NCI-H774 (cell line): ENCODE results near the gene CLDND2.

Experiments
- DNase-seq: peaks from one replicate; lab custom pipeline; 2025; lab: John Stamatoyannopoulos, UW

The CLDND2 gene

GRCh38 chr19:51354742-51355148 lies 14.1 kb downstream of the CLDND2 start:
- no peak for DNase-seq

GRCh38 chr19:51354103-51354741 lies 14.6 kb downstream of the CLDND2 start:
- no peak for DNase-seq

DNA sequence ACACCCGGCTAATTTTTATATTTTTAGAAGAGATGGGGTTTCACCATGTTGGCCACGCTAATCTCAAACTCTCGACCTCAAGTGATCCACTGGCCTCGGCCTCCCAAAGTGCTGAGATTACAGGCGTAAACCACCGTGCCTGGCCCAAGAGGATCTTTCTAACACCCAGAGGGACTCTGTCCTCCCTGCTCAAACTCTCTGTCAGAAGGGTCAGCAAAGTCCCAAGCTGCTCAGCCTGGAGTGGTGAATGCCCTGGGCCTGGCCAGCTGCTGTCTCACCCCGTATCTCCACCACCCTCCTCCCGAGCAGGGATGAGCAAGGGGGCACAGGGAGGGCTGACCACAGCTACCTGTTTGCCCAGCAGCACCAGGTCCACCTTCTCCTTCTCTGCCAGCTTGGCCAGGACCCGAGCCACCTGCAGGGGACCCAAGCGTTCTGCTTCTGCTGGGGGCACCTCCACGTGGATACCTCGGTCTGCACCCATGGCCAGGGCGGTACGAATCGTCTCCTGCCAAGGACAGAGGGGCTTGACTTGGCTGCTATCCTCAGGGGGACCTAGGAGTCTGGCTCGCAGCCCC lies 15.9 kb downstream of the CLDND2 start:
- DNase-seq = no peak

DNA sequence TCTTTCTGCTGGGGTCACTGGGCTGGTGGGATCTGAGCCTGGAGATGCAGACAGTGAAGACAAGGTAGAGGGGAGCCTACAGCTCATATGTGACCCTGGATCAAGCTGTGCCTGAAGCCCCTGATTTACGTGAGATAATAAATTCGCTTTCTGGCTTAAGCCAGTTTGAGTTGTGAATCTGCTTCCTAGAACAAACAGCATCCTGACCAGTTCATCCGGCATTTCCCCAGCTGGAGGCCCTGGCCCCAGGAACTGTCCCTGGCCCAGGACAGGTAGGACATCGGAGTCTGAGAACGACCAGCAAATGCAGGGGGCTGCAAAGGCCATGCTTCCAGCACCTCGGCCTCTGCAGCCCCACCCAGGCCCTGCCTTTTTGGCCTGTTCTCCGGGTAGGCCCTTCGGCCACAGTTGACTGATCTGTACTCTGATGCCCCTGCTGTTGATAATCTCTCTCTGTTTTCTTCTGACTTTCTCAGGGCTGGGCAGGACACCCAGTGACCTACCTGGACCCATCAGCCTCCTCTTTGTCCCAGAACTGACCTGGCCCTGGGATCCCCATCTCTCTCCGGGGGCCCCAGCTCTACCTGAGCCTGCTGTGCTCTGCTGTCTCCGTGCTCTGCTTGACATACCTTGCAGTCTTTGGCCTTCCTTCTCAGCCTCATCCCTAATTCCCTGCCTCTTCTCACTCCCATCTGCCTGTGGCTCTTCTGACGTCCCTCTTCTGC lies 17.4 kb downstream of the CLDND2 start:
- no peak for DNase-seq

DNA sequence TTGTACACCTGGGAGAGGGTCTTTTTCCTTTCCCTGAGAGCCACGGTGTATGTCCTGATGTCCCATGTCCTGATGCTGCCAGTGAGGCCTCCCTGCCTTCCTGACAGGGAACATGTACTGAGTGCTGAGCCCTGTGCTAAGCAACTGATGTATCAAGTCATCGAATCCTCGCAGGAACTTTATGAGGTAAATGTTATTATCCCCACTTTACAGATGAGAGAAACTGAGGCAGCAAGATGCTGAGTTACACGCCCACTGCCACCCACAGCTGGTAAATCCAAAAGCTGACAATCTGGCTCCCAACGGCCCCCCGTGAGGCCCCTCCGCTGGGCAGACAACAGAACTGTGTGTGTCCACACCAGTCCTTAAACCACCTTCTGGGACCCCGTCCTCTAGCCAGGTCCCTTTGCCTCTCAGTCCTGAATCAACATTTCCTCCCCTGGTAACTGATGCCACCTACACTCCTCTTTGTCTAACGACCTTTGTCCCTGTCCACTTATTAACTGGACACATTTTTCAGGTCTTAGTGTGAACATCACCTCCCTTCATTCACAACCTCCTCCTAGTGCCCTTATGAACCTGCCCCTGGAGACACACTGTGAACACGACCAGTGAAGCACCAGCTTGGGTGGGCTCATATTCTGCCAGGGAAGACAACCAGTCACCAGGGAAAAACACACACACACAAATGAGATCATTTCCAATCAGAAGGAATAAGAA lies 21.4 kb downstream of the CLDND2 start:
- no peak for DNase-seq

GRCh38 chr19:51346742-51347141 lies 22.1 kb downstream of the CLDND2 start:
- DNase-seq = no peak

DNA sequence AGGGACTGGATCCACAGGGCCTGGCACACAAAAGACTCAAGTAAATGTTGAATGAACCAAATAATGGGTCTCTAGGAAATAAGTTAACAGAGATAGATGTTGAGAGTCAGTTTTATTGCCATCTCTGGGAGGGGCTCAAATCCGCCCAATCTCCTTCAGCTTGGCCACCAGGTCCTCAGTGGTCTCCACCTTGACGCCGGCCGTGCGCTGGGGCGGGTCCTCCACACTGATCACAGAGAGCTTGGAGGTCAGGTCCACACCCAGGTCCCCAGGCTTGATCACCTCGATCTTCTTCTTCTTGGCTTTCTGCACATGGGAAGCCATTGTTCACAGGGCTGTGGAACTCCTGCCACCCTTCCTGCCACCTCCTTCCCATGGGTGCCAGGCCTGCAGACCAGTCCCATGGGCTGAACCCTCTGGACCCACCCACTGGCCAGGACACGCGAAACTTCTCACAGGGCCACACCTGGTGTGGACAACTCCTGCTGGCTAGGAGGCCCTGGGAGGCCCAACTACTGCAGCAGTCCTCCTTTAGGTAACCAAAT lies 23.7 kb downstream of the CLDND2 start:
- no peak for DNase-seq

DNA sequence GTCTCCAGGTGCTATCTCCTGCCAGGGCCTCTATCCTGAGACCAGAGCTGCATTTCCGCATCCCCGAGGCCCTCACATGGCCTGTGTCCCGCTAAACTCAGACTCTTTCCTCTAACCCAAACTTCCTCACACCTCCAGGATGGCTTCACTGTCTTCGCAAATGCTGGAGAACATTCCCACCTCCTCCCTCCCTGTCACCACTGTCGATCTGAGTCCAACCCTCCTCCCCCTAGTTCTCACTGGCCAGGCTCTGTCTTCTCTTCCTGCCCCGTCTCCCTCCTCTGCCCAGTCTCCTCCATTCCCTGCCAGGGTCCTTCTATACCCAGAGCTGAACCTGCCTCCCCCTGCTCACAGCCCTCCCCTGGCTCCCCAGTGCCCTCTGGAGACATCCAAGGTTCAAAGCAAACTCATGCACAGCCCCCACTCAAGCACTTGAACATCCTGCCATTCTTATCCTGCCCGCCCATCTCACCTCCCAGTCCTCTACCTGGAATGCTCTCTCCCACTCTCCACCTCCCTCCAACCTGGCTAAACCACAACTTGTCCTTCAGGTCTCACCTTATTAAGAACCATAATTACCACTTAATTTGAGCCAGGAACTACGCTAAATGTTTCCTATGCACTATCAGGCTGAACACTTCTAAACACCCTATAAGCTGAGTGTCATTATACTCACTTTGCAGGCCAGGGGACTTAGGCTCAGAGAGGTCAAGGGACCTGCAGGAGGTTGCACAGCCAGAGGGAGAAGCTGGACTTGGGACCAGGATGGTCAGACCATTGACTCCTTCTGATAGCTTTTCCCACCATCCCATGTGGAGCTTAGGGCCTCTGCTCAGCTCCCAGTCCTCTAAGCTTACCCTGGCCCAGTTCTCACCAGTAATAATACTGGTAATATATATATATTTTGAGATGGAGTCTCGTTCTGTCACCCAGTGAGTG lies 25.9 kb downstream of the CLDND2 start:
- DNase-seq = no peak

DNA sequence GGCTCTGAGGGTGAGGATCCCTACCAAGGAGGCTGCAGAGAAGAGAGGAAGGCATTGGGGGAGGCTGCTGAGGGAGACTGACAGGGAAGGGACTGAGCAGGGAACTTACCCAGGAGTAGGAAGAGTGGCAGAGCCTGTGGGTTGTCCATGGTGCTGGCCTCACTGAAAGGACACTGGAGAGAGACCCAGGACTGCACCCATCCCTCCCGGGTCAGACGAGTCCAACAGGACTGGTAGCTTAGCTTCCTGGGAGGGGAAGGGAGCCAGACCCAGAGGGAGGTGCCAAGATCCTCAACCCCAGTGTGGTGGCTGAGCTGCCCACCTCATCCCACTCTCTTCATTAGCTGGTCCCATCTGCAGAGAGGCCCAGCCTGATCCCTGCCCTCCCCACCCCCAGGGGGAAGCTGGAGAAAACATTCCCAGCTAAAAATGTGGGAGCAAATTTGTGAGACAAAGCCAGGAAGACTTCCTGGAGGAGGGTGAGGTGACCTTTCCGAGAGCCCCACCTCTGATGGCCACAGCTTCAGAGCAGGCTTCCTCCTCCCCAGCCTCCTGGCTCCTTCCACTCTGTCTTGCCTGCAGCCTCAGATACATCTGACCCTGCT lies 26.7 kb downstream of the CLDND2 start, which contains the start of gene VSIG10L:
Gene VSIG10L, minus strand, starts transcription at position 164 of the 605 bp plus-strand sequence. Its CDS starts 15 bp downstream, at position 149.
- no peak for DNase-seq

- no peak for DNase-seq
These were observed 27.7 kb downstream of the CLDND2 start for GRCh38 chr19:51341066-51341465.

GRCh38 chr19:51339687-51340656 lies 28.8 kb downstream of the CLDND2 start:
- DNase-seq = peak; percentile 90

GRCh38 chr19:51339313-51339686 lies 29.5 kb downstream of the CLDND2 start:
- no peak for DNase-seq

- DNase-seq = peak; percentile 68
These were observed 30.1 kb downstream of the CLDND2 start for GRCh38 chr19:51338563-51339312.

- DNase-seq = no peak
These were observed 30.8 kb downstream of the CLDND2 start for GRCh38 chr19:51337861-51338562.

DNA sequence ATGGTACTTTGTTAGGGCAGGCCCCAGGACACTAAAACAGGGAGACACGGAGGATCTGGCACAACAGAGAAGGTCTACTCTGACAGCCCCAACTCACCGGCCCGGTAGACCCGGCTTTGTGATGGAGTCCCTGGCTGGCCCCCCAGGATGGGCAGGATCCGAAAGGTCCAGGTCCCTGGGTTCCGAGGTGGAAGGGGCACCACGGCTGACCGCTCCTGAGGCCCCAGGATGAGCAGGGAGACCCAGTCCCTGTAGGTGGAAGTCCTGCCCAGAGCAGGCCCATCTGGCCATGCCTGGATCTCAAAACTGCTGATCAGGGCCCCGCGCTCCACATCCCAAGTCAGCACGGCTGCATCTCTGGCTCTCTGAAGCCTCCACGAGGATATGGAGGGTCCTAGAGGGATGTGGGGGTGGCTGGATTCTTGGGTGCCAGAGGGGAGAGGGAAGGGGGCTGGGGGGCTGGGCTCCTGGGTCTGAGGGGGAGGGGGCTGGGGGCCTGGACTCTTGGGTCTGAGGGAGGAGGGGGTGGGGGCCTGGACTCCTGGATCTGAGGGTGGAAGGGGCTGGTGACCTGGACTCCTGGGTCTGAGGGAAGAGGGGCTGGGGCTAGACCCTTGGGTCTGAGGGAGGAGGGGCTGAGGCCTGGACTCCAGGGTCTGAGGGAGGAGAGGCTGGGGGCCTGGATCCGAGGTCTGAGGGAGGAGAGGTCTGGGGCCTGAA lies 31.5 kb downstream of the CLDND2 start:
- no peak for DNase-seq

- no peak for DNase-seq
These were observed 34.9 kb downstream of the CLDND2 start for GRCh38 chr19:51333836-51334460.

DNA sequence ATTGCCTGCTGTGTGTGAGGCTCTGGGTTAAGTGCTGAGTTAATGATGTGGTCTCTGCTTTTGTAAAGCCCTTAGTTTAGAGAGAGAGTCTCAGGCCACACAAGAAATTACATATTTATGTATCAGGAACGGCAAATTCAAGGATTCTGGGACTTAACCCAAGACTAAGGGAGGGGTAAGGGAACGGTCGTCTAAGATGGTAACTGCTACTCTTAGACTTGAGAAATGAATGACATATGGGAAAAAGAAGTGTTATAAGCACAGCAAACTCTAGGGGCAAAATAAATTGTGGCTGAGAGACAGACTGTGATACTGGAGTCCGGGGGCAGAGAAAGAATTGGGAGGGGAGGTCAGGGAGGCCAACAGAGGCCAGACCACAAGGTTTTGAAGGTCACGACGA lies 37.1 kb downstream of the CLDND2 start:
- no peak for DNase-seq
